Fibroblast of lung (primary cell): ENCODE measurements around the gene TIMM8B.

Source experiments
- CTCF ChIP-seq, 2 donors: IDR thresholded peaks in 1 of 2; conservative IDR thresholded peaks in 1 of 2; 1 replicate in 1 of 2; 2 replicates in 1 of 2; pipeline ENCODE4 v1.5.1; 2011 to 2012; ENCODE audit warnings: low read length in 2 of 2, control low read depth in 1 of 2, inconsistent platforms in 1 of 2, low read depth in 1 of 2, mild to moderate bottlenecking in 1 of 2
- EZH2 ChIP-seq: IDR thresholded peaks from 2 replicates; pipeline ENCODE4 v1.5.1; 2012; ENCODE audit warnings: low read length, control low read depth, mild to moderate bottlenecking; ENCODE audit errors: missing control alignments

- TF ChIP-seq CTCF (conservative IDR thresholded peaks at IDR 0.05 in 1 of 2, IDR thresholded peaks at IDR 0.05 in 1 of 2; ENCODE audit: low read depth in 1 of 2, low read length in 2 of 2) (no peak), EZH2 (no peak)
Measured at GRCh38 chr11:112114460-112114859, 27.9 kb upstream of the TIMM8B start.
